K562 (cell line): Measurements from ENCODE around the gene ANKRD10. TPM values are rescaled to one million over a fixed set of nuclear protein-coding genes. Genes with fewer than 3 reads are reported as not detected.

Experiments
- CEBPG ChIP-seq, 3 experiments: fragments of 200-800 bp in 1 of 3; sonication (Bioruptor generic) in 1 of 3; sonication (generic) in 1 of 3; formaldehyde crosslinking in 1 of 3; IDR thresholded peaks in 2 of 3; conservative IDR thresholded peaks in 1 of 3; 2 replicates each; pipeline versions ENCODE4 v1.6.1 to v1.8.0; 2016 to 2022; ENCODE audit warnings: missing compliant biosample characterization in 2 of 3, missing genetic modification characterization in 2 of 3, mild to moderate bottlenecking in 1 of 3, missing genetic modification reagents in 1 of 3
- ELK1 ChIP-seq: sonication (generic); formaldehyde crosslinking; IDR thresholded peaks from 2 replicates; pipeline ENCODE4 v1.8.1; 2022; ENCODE audit warnings: missing genetic modification reagents
- ELK3 ChIP-seq: fragments of 450-650 bp; formaldehyde crosslinking; IDR thresholded peaks from 2 replicates; pipeline ENCODE4 v1.4.0; 2020; ENCODE audit warnings: mild to moderate bottlenecking
- ZNF175 ChIP-seq: fragments of 200-800 bp; sonication (Bioruptor generic); IDR thresholded peaks from 2 replicates; pipeline ENCODE4 v1.6.1; 2016; ENCODE audit warnings: low read depth, mild to moderate bottlenecking, missing genetic modification characterization, missing compliant biosample characterization
- ZNF76 ChIP-seq: fragments of 250-450 bp; sonication (Bioruptor Pico); IDR thresholded peaks from 2 replicates; pipeline ENCODE4 v1.4.0; 2020; ENCODE audit warnings: mild to moderate bottlenecking, moderate library complexity, borderline replicate concordance
- polyA plus RNA-seq, 8 experiments: library from polyadenylated mRNA; depleted of rRNA in 4 of 8; stranded (reverse) in 5 of 8; unstranded in 3 of 8; fragments of >200 nt; fragmentation: Nextera tagmentation in 2 of 8; fragmentation: Illumina TruSeq in 1 of 8; extraction: Ambion mirVana in 2 of 8; extraction: Trizol in 1 of 8; gene quantifications; 2 replicates each; pipeline versions ENCODE4 v1.2.1 to v1.2.3, GENCODE V29; 2011 to 2014; ENCODE audit warnings: inconsistent platforms in 1 of 8, missing spikeins in 1 of 8
- total RNA-seq, 7 experiments: library from RNA; depleted of rRNA in 6 of 7; stranded (reverse); fragments of >200 nt in 6 of 7; fragmentation: Illumina TruSeq in 2 of 7; extraction: Trizol in 2 of 7; gene quantifications; 2 replicates each; pipeline versions ENCODE4 v1.2.1 to v1.2.3, GENCODE V29; 2011 to 2021; ENCODE audit warnings: low replicate concordance in 1 of 7
- TF ChIP-seq, protein P1 (sequence below): IDR thresholded peaks from 2 replicates; pipeline ENCODE4 v1.6.1; 2014; ENCODE audit warnings: antibody characterized with exemption

The ANKRD10 gene
- total and polyA plus RNA-seq, 9 of the 15 experiments (the other 6 are each of a cell fraction or from before 2014, with no cell fraction given): 21.7 to 183 (median 45.0) TPM

GRCh38 chr13:110830800-110831371 is 84.0 kb downstream of the ANKRD10 start (continued):
- TF ChIP-seq, protein P1, sequence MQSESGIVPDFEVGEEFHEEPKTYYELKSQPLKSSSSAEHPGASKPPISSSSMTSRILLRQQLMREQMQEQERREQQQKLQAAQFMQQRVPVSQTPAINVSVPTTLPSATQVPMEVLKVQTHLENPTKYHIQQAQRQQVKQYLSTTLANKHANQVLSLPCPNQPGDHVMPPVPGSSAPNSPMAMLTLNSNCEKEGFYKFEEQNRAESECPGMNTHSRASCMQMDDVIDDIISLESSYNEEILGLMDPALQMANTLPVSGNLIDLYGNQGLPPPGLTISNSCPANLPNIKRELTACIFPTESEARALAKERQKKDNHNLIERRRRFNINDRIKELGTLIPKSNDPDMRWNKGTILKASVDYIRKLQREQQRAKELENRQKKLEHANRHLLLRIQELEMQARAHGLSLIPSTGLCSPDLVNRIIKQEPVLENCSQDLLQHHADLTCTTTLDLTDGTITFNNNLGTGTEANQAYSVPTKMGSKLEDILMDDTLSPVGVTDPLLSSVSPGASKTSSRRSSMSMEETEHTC: no peak
- no peak for TF ChIP-seq ELK3
- TF ChIP-seq ZNF175 (CRISPR knock-in tag): no peak
- no peak for TF ChIP-seq CEBPG (CRISPR knock-in tag; IDR thresholded peaks at IDR 0.05)
- no peak for TF ChIP-seq CEBPG (tag; conservative IDR thresholded peaks at IDR 0.05 in 1 of 2, IDR thresholded peaks at IDR 0.05 in 1 of 2)
- TF ChIP-seq ELK1 (CRISPR knock-in tag): no peak
- no peak for TF ChIP-seq ZNF76 (CRISPR knock-in tag)
